Measurements from ENCODE around the gene PGAP3. TPM values are rescaled to one million over a fixed set of nuclear protein-coding genes. Genes with fewer than 3 reads are reported as not detected.

The PGAP3 gene
- total and polyA plus RNA-seq, 12 donors: 9.2 to 18.2 (median 13.8) TPM

- Histone ChIP-seq H3K36me3 (no peaks in the 10 kb centered on the region), H3K9me3 (no peaks in the 10 kb centered on the region), H3K4me3 (peak overlapping the region in 9 of 10 donors; percentile 29 to 50 (median 39)), H3K27ac (no peak overlapping the region), H3K27me3 (peaks cover 17 to 64% (median 53%) of the 10 kb centered on the region in 7 donors), H3K4me1 (peaks cover under 1 to 29% (median 12%) of the 10 kb centered on the region in 9 donors)
- ATAC-seq (no peak), DNase-seq (no peak)
- no peak for TF ChIP-seq CTCF (IDR thresholded peaks at IDR 0.05)
- intact Hi-C loops (cut with DNase I): loop anchor here in 1 of 10 donors (10.0 kb wide), 1 partner anchor 48 kb away; no protein-coding TSS in a partner anchor
- WGBS, 2 donors: 2 to 3% methylated on average over 58 to 72 of the region's 72 CpGs
Measured at GRCh38 chr17:39627047-39627711, 60.7 kb downstream of the PGAP3 start.

- H3K4me3 ChIP-seq: peak within 1 kb of the TSS in 9 of 10 donors; percentile 29 to 50 (median 39)
- TF ChIP-seq CTCF (IDR thresholded peaks at IDR 0.05): no peak
- no peaks in the 10 kb centered on the region for H3K36me3 ChIP-seq
- H3K4me1 ChIP-seq: peaks cover 2 to 35% (median 12%) of the 10 kb centered on the region in 9 donors
- DNase-seq (no peak), ATAC-seq (no peak)
- intact Hi-C loops (cut with DNase I): loop anchor here in 1 of 10 donors (10.0 kb wide), 1 partner anchor 48 kb away; no protein-coding TSS in a partner anchor
- WGBS, 2 donors: 19 to 20% methylated on average over 27 to 29 of the region's 29 CpGs
- no peaks in the 10 kb centered on the region for H3K9me3 ChIP-seq
- H3K27me3 ChIP-seq: peaks cover 17 to 64% (median 48%) of the 10 kb centered on the region in 7 donors
- no peak within 1 kb of the TSS for H3K27ac ChIP-seq
Measured at GRCh38 chr17:39626171-39627046, 61.4 kb downstream of the PGAP3 start, which contains the start of gene PPP1R1B. Gene PPP1R1B (plus strand): TSS chr17:39626952. CDS start chr17:39627393, 441 bp downstream.

- no peak for TF ChIP-seq CTCF (IDR thresholded peaks at IDR 0.05)
- Histone ChIP-seq H3K36me3 (no peaks in the 10 kb centered on the region), H3K27ac (no peak overlapping the region), H3K4me3 (no peak overlapping the region), H3K9me3 (no peaks in the 10 kb centered on the region), H3K4me1 (peaks cover 2 to 35% (median 12%) of the 10 kb centered on the region in 9 donors), H3K27me3 (peaks cover 17 to 62% (median 48%) of the 10 kb centered on the region in 7 donors)
- no peak for ATAC-seq
- intact Hi-C loops (cut with DNase I): loop anchor here in 2 of 10 donors (2.0 to 10.0 kb wide), 2 partner anchors 50 to 76 kb away; no protein-coding TSS in a partner anchor
- 55 to 62% methylated on average over 5 of the region's 5 CpGs for WGBS, 2 donors
- no peak for DNase-seq
Measured at GRCh38 chr17:39625198-39625785, 62.6 kb downstream of the PGAP3 start.

DNA sequence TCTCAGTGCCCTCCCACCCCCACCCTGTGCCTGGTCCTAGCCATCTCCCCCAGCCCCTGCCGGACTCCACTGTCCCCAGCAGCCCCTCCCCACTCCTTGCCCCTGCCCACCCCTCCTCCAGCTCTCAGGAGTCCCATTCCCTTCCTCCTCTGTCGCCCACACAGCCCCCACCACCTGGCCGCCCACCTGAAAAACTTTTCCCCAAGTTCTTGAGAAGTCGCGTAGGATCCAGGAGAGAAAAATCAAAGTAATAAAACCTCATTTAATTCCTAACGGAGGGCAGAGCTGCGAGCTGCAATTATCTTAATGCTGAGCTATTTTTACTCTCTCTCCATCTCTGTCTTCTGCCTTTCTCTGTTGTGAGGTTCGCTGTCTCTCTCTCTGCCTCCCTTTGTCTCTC lies 63.5 kb downstream of the PGAP3 start:
- Histone ChIP-seq H3K4me1 (peaks cover 2 to 30% (median 12%) of the 10 kb centered on the region in 9 donors), H3K36me3 (no peaks in the 10 kb centered on the region), H3K27ac (no peak overlapping the region), H3K9me3 (no peaks in the 10 kb centered on the region), H3K27me3 (peaks cover 17 to 62% (median 48%) of the 10 kb centered on the region in 7 donors), H3K4me3 (no peak overlapping the region)
- intact Hi-C loops (cut with DNase I): loop anchor here in 7 of 10 donors (2.0 to 10.0 kb wide), 8 partner anchors 43 to 128 kb away; partner anchors contain the start of genes PNMT (in 2 of the 7) and TCAP (in 2 of the 7)
- 70 to 71% methylated on average over 8 of the region's 8 CpGs for whole genome bisulfite sequencing, 2 donors
- DNase-seq: no peak
- no peak for TF ChIP-seq CTCF (IDR thresholded peaks at IDR 0.05)
- no peak for ATAC-seq

All from heart right ventricle (tissue), 16 donors.